Middle frontal gyrus (tissue), 1 donor: Measurements from ENCODE around the gene CABLES2.
"Not testable (repeated sequence)": the region's sequence is repeated elsewhere in the genome, so short reads cannot be mapped to it uniquely, and the experiment has no call there.

Experiments used
- DNase-seq: peaks from one replicate; pipeline ENCODE4 v3.0.0-alpha.2; 2015; ENCODE audit warnings: low spot score; ENCODE audit errors: extremely low spot score

CABLES2 gene

GRCh38 chr20:62390317-62391164, 16.5 kb downstream of the CABLES2 start:
- no peak for DNase-seq

GRCh38 chr20:62389601-62390087, 17.4 kb downstream of the CABLES2 start:
- no peak for DNase-seq

- no peak for DNase-seq
These were observed 18.1 kb downstream of the CABLES2 start for GRCh38 chr20:62388839-62389600.

- DNase-seq: no peak
These were observed 19.0 kb downstream of the CABLES2 start for GRCh38 chr20:62387933-62388635.

GRCh38 chr20:62387219-62387913, 19.7 kb downstream of the CABLES2 start:
- no peak for DNase-seq

GRCh38 chr20:62386383-62387218, 20.5 kb downstream of the CABLES2 start, which contains the start of gene RPS21:
Gene RPS21 (plus strand): TSS chr20:62387103. CDS start chr20:62387339, 236 bp downstream.
- DNase-seq: peak; percentile 80

- no peak for DNase-seq
These were observed 24.5 kb downstream of the CABLES2 start for GRCh38 chr20:62382306-62383198.

- no peak for DNase-seq
These were observed 25.2 kb downstream of the CABLES2 start for GRCh38 chr20:62381842-62382241.

GRCh38 chr20:62381202-62381797, 25.8 kb downstream of the CABLES2 start:
- DNase-seq: no peak

- DNase-seq: no peak
These were observed 28.9 kb downstream of the CABLES2 start for GRCh38 chr20:62378215-62378614.

- DNase-seq: no peak
These were observed 29.4 kb downstream of the CABLES2 start for GRCh38 chr20:62377615-62378178.

GRCh38 chr20:62377064-62377461, 30.0 kb downstream of the CABLES2 start:
- no peak for DNase-seq

- DNase-seq: no peak
These were observed 30.7 kb downstream of the CABLES2 start for GRCh38 chr20:62376112-62377063.

GRCh38 chr20:62374331-62375152, 32.5 kb downstream of the CABLES2 start:
- no peak for DNase-seq

GRCh38 chr20:62373631-62374179, 33.4 kb downstream of the CABLES2 start:
- not testable (repeated sequence) for DNase-seq
